Effector memory CD8-positive, alpha-beta T cell (primary cell): ENCODE results near the gene TIMM29.

ENCODE experiments used
- ATAC-seq: fragments of 150-1000 bp; cut with Tn5 transposase; replicated peaks from 2 replicates; pipeline ENCODE4 v1.10.0; 2021; ENCODE audit warnings: mild to moderate bottlenecking, moderate library complexity
- DNase-seq, 3 experiments: peaks; one replicate each; pipeline ENCODE4 v3.0.0; 2021
- H3K27ac Mint-ChIP-seq, 2 donors: one replicate each; pipeline ENCODE4 v1.8.0; 2022; ENCODE audit warnings: mild to moderate bottlenecking in 2 of 2, mixed read lengths in 2 of 2, moderate library complexity in 2 of 2
- H3K27me3 Mint-ChIP-seq, 2 donors: one replicate each; pipeline ENCODE4 v1.8.0; 2022; ENCODE audit warnings: mixed read lengths in 2 of 2
- H3K36me3 Mint-ChIP-seq: one replicate; pipeline ENCODE4 v1.8.0; 2022; ENCODE audit warnings: mild to moderate bottlenecking, moderate library complexity, mixed read lengths; ENCODE audit not compliant: insufficient read depth
- H3K4me1 Mint-ChIP-seq, 2 donors: one replicate each; pipeline ENCODE4 v1.8.0; 2022; ENCODE audit warnings: low read depth in 2 of 2, mixed read lengths in 2 of 2
- H3K4me3 Mint-ChIP-seq, 2 donors: one replicate each; pipeline ENCODE4 v1.8.0; 2022; ENCODE audit warnings: mild to moderate bottlenecking in 2 of 2, mixed read lengths in 2 of 2, moderate library complexity in 2 of 2
- H3K9me3 Mint-ChIP-seq, 2 donors: one replicate each; pipeline ENCODE4 v1.8.0; 2022; ENCODE audit warnings: mixed read lengths in 2 of 2
- total RNA-seq, 9 experiments: gene quantifications; one replicate each; lab custom pipeline; 2026; lab: John Stamatoyannopoulos, UW

TIMM29 gene
- 15.6 to 34.4 (median 21.1) reads per million in 9 experiments for total RNA-seq

DNA sequence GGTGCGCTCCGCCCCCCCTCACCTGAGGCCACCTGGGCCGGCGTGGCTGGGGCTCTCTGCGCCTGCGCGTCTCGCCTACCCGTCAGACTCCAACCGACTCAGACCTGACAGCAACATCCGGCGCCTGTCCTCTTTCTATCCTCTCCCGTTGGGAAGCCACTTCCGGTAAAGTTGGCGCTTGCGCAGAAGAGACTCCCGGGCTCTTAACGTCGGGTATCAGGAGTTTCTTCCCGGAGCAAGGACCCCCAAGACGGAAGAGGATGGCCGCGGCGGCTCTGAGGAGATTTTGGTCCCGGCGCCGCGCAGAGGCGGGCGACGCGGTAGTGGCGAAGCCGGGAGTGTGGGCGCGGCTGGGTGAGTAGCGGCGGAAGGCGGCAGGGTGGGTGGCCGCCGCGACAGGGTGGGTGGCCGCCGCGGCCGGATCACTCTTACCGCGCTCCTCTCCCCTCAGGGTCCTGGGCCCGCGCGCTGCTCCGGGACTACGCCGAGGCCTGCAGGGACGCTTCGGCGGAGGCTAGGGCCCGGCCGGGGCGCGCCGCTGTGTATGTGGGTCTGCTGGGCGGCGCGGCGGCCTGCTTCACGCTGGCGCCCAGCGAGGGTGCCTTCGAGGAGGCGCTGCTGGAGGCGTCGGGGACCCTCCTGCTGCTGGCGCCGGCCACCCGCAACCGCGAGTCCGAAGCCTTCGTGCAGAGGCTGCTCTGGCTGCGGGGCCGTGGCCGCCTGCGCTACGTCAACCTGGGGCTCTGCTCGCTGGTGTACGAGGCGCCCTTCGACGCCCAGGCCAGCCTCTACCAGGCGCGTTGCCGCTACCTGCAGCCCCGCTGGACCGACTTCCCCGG lies at the start of gene TIMM29, which contains the start of gene YIPF2:
TSS of gene TIMM29 (plus strand) at position 249 of the 839 bp plus-strand sequence. CDS start at position 261, 12 bp downstream.
TSS of gene YIPF2 (minus strand) at position 77 of the 839 bp plus-strand sequence. CDS start 229 bp downstream, outside the sequence.
- peak; percentile 85 for ATAC-seq
- peak within 1 kb of the TSS; percentile 89 to 90 for H3K4me3 Mint-ChIP-seq
- no peaks in the 10 kb centered on the region for H3K27me3 Mint-ChIP-seq
- H3K27ac Mint-ChIP-seq, result peak within 1 kb of the TSS; percentile 89 to 90
- peaks cover 52% of the 10 kb centered on the region for H3K36me3 Mint-ChIP-seq
- no peaks in the 10 kb centered on the region for H3K9me3 Mint-ChIP-seq
- DNase-seq, result peak; percentile 83 to 87 (median 84)
- H3K4me1 Mint-ChIP-seq, result peaks cover 22 to 24% of the 10 kb centered on the region in 2 donors

DNA sequence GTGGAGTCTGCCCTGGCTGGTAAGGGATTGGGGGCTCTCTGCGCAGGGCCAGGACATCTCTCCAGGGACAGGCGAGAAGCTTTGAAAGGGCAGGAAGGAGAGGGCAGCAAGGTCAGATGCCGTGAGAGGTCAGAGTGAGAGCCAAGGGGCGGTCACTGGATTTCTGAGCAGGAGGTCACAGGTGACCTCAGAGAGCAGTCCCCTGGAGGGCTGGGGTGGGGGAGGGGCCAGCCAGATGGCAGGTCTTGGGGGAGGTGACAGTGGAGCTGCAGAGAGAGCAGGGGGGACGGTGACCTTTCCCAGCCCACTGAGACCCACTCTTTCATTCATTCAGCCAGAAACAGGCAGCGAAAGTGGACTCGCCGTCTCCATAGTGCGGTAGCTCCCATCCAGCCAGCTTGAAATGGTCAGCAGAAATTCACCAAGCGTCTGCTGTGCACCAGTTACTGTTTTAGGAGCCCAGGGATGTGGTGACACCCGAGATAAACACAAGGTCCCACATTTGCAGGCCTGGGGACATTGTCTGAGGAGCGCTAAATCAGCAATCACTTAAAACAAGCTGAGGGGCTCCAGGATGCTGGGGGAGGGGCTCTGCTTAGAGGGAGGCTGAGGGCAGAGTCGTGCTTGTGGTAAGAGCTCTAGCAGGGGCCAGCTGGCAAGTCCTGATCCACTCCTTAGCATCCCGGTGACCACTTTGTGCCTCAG lies 47.1 kb upstream of the TIMM29 start:
- Mint-ChIP-seq H3K36me3 (peaks cover 6% of the 10 kb centered on the region), H3K27ac (no peak overlapping the region), H3K27me3 (no peaks in the 10 kb centered on the region), H3K4me3 (no peak overlapping the region), H3K4me1 (peaks cover 16 to 19% of the 10 kb centered on the region in 2 donors), H3K9me3 (no peaks in the 10 kb centered on the region)
- ATAC-seq, result no peak
- no peak for DNase-seq

DNA sequence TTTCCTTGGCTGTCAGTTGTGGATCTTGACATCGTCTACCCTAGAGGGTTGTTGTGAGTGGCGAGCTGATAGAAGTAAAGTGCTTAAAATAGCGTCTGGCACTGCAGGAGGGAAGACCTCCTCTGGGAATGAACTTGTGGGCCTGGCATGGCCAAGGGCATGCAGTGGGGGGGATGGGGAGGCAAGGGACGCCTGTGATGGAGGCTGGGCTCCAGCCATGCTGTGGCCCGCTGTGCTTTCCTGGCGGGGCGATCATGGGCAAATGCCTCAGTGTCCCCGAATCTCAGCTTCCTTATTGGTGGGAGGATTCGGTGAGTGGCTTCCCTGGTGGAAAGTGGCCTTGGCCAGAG lies 46.5 kb upstream of the TIMM29 start:
- ATAC-seq (no peak), DNase-seq (no peak)
- peaks cover 16% of the 10 kb centered on the region in 2 donors for H3K4me1 Mint-ChIP-seq
- H3K4me3 Mint-ChIP-seq, result no peak overlapping the region
- peaks cover 6% of the 10 kb centered on the region for H3K36me3 Mint-ChIP-seq
- H3K27ac Mint-ChIP-seq, result no peak overlapping the region
- H3K27me3 Mint-ChIP-seq, result no peaks in the 10 kb centered on the region
- H3K9me3 Mint-ChIP-seq, result no peaks in the 10 kb centered on the region

DNA sequence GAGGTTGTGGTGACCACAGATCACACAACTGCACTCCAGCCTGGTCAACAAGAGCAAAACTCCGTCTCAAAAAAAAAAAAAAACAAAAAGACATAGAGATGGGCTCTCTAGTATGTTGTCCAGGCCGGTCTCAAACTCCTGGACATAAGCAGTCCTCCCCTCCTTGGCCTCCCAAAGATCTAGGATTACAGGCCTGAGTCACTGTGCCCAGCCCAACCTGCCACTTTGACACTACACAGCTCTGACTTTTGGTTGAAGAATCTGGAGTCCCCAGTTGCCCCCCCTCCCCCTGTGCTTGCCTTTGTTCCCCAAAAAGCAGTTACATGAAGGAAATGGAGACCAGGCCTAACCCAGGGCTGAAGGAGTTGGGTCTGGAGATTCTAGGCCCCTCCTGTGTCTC lies 44.3 kb upstream of the TIMM29 start:
- ATAC-seq, result no peak
- no peak overlapping the region for H3K27ac Mint-ChIP-seq

DNA sequence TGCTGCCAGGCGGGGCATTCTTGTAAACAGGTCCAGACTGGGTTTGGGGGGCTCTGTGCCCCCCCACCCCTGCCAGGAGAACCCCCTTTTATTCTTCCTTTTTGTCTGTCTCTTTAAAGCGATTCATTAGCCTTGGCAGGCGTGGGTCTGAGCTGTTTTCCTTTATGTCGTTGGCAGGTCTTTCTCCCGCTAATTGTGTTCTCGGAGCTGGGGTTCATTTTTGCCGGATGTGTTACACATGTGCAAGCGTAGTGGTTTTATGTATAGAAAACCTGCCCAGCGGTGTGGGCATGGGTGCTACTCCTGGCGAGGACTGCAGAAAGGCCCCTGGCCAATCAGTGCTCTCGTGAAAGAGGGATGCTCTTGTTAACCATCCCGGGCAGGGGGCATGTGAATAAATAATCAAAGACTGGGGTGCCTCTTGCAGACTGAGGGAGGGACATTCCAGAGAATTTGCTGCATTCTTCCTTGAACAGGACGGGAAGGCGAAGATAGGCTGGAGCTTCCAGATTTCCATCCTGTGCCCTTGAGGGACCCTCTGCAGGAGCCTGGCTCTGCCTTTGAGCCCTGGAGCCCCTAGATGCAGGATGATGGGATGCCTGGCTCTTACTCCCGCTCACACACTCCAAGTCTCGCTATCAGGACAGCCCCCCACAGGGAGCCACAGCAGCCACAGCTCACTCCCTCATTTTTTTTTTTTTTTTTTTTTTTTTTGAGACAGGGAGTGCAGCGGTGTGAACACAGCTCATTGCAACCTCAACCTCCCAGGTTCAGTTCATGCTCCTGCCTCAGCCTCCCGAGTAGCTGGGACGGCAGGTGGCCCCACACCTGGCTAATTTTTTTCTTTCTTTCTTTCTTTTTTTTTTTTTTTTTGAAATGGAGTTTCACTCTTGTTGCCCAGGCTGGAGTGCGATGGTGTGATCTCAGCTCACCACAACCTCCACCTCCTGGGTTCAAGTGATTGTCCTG lies 43.1 kb upstream of the TIMM29 start:
- ATAC-seq, result no peak
- no peaks in the 10 kb centered on the region for H3K27me3 Mint-ChIP-seq
- DNase-seq, result no peak
- H3K4me1 Mint-ChIP-seq, result peaks cover 0 to 8% of the 10 kb centered on the region in 2 donors
- H3K4me3 Mint-ChIP-seq, result no peak overlapping the region
- peaks cover 4% of the 10 kb centered on the region for H3K36me3 Mint-ChIP-seq
- no peaks in the 10 kb centered on the region for H3K9me3 Mint-ChIP-seq
- no peak overlapping the region for H3K27ac Mint-ChIP-seq

More for the DNA sequence above, 44.3 kb upstream of the TIMM29 start:
- no peak for DNase-seq
- Mint-ChIP-seq H3K4me3 (no peak overlapping the region), H3K36me3 (peaks cover 4% of the 10 kb centered on the region), H3K4me1 (peaks cover 3 to 11% of the 10 kb centered on the region in 2 donors), H3K9me3 (no peaks in the 10 kb centered on the region), H3K27me3 (no peaks in the 10 kb centered on the region)

DNA sequence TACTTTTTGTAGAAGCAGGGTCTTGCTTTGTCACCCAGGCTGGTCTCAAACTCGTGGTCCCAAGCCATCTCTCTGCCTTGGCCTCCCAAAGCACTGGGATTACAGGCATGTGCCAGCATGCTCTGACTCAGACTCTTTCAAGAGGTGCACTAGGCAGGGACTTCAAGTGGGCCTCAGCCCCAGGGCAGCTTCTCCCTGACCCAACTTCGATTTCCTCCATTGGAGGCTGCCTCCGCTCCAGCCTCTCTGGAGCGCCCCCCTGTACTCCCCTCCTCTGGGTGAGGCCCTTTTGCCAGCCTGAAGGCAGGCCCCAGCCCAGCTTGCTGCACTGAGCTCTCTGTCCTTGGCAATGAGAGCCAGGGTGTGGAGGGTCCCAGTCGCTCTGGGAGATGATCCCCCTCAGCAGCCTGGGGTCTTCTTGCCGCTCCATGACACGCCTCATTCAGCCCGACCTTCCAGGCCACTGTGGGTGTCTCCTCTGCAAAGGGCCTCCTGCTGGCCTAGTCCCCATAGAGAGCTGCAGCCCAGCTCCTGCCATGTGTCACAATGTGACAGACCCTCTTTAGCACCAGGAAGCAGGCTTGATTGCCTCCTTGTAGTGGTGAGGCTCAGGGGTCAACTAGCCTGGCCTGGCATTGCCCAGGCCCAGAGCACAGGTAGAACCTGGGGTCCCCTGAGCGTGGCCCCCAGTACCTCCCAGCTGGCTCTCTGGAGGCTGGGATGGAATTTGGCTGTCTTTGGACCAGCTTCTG lies 40.8 kb upstream of the TIMM29 start:
- ATAC-seq (no peak), DNase-seq (no peak)
- peaks cover 4% of the 10 kb centered on the region for H3K36me3 Mint-ChIP-seq
- no peaks in the 10 kb centered on the region for H3K9me3 Mint-ChIP-seq
- no peaks in the 10 kb centered on the region for H3K27me3 Mint-ChIP-seq
- H3K4me1 Mint-ChIP-seq, result peaks cover 0 to 4% of the 10 kb centered on the region in 2 donors
- H3K27ac Mint-ChIP-seq, result peak overlapping the region in 1 of 2 donors; percentile 71
- H3K4me3 Mint-ChIP-seq, result no peak overlapping the region

DNA sequence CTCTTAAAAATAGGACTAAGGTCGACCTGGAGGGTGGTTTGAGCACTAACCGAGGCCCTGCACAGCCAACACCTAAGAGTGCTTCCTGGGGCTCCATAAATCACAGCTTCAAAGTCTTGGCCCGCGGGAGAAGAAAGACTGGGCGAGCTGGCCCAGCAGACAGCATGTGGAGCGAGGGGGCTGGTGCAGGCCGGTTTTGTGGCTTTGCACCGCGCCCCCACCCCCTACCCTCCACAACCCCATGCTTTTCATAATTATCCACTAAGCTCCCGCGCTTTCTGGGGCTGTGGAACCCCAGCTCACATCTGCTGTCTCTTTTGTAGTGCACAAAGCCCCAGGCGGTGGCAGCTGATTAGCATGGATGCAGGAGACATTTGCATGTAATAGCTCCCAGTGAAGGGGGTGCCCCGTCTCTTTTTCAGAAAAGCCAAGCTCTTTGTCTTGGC lies 40.2 kb upstream of the TIMM29 start:
- DNase-seq (no peak), ATAC-seq (no peak)
- Mint-ChIP-seq H3K4me1 (peaks cover 0 to 4% of the 10 kb centered on the region in 2 donors), H3K36me3 (peaks cover 4% of the 10 kb centered on the region), H3K4me3 (no peak overlapping the region), H3K27me3 (no peaks in the 10 kb centered on the region), H3K27ac (no peak overlapping the region), H3K9me3 (no peaks in the 10 kb centered on the region)

DNA sequence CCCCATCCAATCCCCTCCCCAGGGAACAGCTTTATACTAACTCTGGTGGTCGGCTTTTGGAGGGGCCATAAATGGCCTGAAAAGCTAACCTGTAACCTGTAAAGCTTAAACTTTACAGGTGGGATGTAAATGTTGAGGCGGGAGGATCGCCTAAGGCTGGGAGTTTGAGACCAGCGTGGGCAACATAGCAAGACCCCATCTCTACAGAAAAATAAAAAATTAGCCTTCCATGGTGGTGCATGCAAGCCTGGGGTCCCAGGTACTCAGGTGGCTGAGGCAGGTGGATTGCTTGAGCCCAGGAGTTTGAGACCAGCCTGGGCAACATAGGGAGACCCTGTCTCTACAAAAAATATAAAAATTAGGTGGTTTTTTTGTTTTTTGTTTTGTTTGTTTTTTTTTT lies 38.7 kb upstream of the TIMM29 start:
- ATAC-seq (no peak), DNase-seq (no peak)
- peaks cover 4% of the 10 kb centered on the region for H3K36me3 Mint-ChIP-seq
- no peak overlapping the region for H3K4me3 Mint-ChIP-seq
- H3K27ac Mint-ChIP-seq, result no peak overlapping the region
- no peaks in the 10 kb centered on the region for H3K27me3 Mint-ChIP-seq
- H3K4me1 Mint-ChIP-seq, result peaks cover 0 to 8% of the 10 kb centered on the region in 2 donors
- H3K9me3 Mint-ChIP-seq, result no peaks in the 10 kb centered on the region

DNA sequence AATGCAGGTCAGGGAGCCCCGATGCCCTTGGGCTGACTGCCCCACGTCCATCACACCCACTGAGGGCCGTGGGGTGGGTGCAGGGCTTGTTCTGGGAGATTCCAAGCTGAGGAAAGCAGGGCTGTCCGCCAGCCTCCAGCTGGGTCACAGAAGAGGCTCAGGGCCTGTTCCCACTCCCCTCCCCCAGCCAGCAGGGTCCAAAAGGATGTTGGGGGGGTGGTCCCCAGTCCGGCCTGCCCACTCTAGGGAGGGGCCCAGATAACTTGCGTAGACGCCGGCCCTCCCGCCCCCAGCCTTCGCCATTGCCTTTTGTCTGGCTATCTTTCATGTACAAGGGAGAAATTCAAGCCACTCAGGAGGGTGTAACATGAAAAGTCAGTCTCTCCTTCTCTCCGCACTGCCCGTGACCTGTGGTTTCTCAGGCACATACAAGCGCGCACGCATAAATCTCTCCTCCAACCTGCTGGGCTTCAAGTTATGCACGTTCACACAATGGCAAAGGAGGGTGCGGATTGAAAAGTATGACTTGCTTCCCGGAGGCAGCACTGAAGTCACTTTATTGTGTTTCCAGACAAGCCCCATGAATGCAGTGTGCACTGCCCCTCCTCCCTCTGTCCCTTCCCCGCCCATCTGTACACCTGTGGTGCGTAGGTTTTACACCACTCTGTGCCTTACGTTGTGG lies 37.1 kb upstream of the TIMM29 start:
- no peak overlapping the region for H3K4me3 Mint-ChIP-seq
- DNase-seq (no peak), ATAC-seq (no peak)
- H3K36me3 Mint-ChIP-seq, result no peaks in the 10 kb centered on the region
- no peaks in the 10 kb centered on the region for H3K9me3 Mint-ChIP-seq
- no peak overlapping the region for H3K27ac Mint-ChIP-seq
- H3K4me1 Mint-ChIP-seq, result peaks cover 7 to 12% of the 10 kb centered on the region in 2 donors
- H3K27me3 Mint-ChIP-seq, result no peaks in the 10 kb centered on the region

DNA sequence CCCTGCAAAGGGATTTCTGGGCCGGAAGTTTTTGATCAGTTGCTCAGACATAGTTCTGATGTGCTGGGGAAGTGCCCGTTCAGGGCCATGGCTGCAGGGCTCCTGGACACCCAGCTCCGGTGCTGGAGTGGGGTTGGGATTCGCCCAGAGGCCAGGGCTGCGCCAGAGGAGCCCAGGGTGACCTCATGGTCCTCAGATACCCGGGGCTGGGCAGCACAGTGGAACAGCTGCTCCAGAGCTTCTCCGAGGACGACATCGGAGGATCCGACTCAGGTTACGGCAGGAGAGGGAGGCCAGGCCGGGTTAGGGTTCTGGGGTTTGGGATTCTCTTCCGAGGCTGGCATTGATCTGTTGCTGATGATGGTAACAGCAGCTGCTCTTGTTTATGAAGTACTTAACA lies 36.4 kb upstream of the TIMM29 start:
- Mint-ChIP-seq H3K36me3 (no peaks in the 10 kb centered on the region), H3K4me3 (no peak overlapping the region), H3K27me3 (no peaks in the 10 kb centered on the region), H3K27ac (no peak overlapping the region), H3K9me3 (no peaks in the 10 kb centered on the region), H3K4me1 (peaks cover 13 to 19% of the 10 kb centered on the region in 2 donors)
- no peak for DNase-seq
- ATAC-seq, result no peak

DNA sequence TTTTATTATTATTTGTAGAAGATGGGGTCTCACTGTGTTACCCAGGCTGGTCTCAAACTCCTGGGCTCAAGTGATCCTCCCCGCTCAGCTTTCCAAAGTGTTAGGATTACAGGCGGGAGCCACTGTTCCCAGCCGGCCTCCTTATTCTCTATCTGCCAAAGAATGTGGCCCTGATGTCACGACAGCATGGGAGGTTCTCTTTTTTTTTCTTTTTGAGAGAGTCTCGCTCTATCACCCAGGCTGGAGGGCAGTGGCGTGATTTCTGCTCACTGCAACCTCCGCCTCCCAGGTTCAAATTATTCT lies 33.7 kb upstream of the TIMM29 start:
- DNase-seq, result no peak
- no peak overlapping the region for H3K4me3 Mint-ChIP-seq
- no peaks in the 10 kb centered on the region for H3K9me3 Mint-ChIP-seq
- no peak for ATAC-seq
- H3K36me3 Mint-ChIP-seq, result no peaks in the 10 kb centered on the region
- H3K27me3 Mint-ChIP-seq, result no peaks in the 10 kb centered on the region
- H3K4me1 Mint-ChIP-seq, result peaks cover 13 to 18% of the 10 kb centered on the region in 2 donors
- H3K27ac Mint-ChIP-seq, result no peak overlapping the region

DNA sequence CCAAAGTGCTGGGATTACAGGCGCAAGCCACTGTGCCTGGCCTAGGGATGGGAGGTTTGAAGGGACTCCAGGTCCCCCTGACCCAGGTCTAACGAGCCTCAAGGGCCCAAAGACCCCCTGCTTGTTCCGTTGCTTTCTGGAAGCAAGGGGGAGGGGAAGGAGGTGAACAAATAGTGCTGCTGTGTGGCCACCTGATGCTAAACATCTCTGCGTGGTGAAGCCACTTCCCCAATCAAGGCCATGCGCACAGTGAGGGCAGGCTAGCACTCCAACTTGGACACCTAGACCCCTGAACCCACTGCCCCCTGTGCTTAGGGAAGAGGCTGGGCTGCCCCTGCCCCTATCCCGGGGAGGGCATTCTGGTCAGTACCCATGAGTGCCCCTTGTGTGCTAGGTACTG lies 33.2 kb upstream of the TIMM29 start:
- no peak overlapping the region for H3K27ac Mint-ChIP-seq
- ATAC-seq (no peak), DNase-seq (no peak)
- H3K27me3 Mint-ChIP-seq, result no peaks in the 10 kb centered on the region
- no peaks in the 10 kb centered on the region for H3K9me3 Mint-ChIP-seq
- no peaks in the 10 kb centered on the region for H3K36me3 Mint-ChIP-seq
- H3K4me3 Mint-ChIP-seq, result no peak overlapping the region
- H3K4me1 Mint-ChIP-seq, result peaks cover 13 to 18% of the 10 kb centered on the region in 2 donors
